HepG2 (cell line): Measurements from ENCODE around the gene LRRC45. TPM values are rescaled to one million over a fixed set of nuclear protein-coding genes. Genes with fewer than 3 reads are reported as not detected.

Experiments
- CHD4 ChIP-seq: fragments of 200-600 bp; sonication (generic); IDR thresholded peaks from 2 replicates; pipeline ENCODE4 v1.7.0; 2017; ENCODE audit warnings: mild to moderate bottlenecking, low read length, borderline replicate concordance
- CREB3 ChIP-seq: sonication (generic); formaldehyde crosslinking; IDR thresholded peaks from 2 replicates; pipeline ENCODE4 v1.5.0; 2020; ENCODE audit warnings: missing genetic modification reagents
- DBP ChIP-seq: sonication (generic); formaldehyde crosslinking; IDR thresholded peaks from 2 replicates; pipeline ENCODE4 v1.4.0; 2020; ENCODE audit warnings: missing genetic modification reagents; ENCODE audit errors: not compliant biosample characterization
- EP300 ChIP-seq, 3 experiments: sonication (generic) in 1 of 3; formaldehyde crosslinking in 1 of 3; IDR thresholded peaks; 2 replicates each; pipeline versions ENCODE4 v1.5.1 to v1.6.1; 2011 to 2020; ENCODE audit warnings: low read depth in 2 of 3, low read length in 2 of 3, borderline replicate concordance in 1 of 3, improper control_type of control experiment in 1 of 3, mild to moderate bottlenecking in 1 of 3, missing genetic modification reagents in 1 of 3, moderate library complexity in 1 of 3
- FIP1L1 ChIP-seq: fragments of 200-400 bp; formaldehyde crosslinking; IDR thresholded peaks from 2 replicates; pipeline ENCODE4 v1.6.1; 2018; ENCODE audit warnings: low read depth, mild to moderate bottlenecking, low read length, moderate library complexity, borderline replicate concordance; ENCODE audit not compliant: insufficient read depth
- FOSL1 ChIP-seq: sonication (generic); formaldehyde crosslinking; IDR thresholded peaks from 2 replicates; pipeline ENCODE4 v1.9.0; 2021; ENCODE audit warnings: missing genetic modification reagents, borderline replicate concordance
- GFI1 ChIP-seq: sonication (generic); formaldehyde crosslinking; IDR thresholded peaks from 2 replicates; pipeline ENCODE4 v1.5.0; 2020; ENCODE audit warnings: missing genetic modification reagents, mild to moderate bottlenecking, borderline replicate concordance
- JARID2 ChIP-seq: sonication (generic); formaldehyde crosslinking; IDR thresholded peaks from 2 replicates; pipeline ENCODE4 v1.8.1; 2023; ENCODE audit warnings: missing genetic modification reagents, inconsistent platforms; ENCODE audit not compliant: insufficient replicate concordance
- MIXL1 ChIP-seq: IDR thresholded peaks from 2 replicates; pipeline ENCODE4 v1.6.1; 2016
- NCOA1 ChIP-seq: sonication (generic); formaldehyde crosslinking; IDR thresholded peaks from 2 replicates; pipeline ENCODE4 v1.9.0; 2021; ENCODE audit warnings: missing genetic modification reagents
- PHF5A ChIP-seq: IDR thresholded peaks from one replicate; pipeline ENCODE4 v1.6.1; 2018; ENCODE audit warnings: low read depth, missing genetic modification reagents; ENCODE audit not compliant: unreplicated experiment
- SNAI1 ChIP-seq: sonication (generic); formaldehyde crosslinking; IDR thresholded peaks from 2 replicates; pipeline ENCODE4 v1.5.0; 2020; ENCODE audit warnings: mild to moderate bottlenecking, missing genetic modification reagents, borderline replicate concordance
- TFE3 ChIP-seq: IDR thresholded peaks from 2 replicates; pipeline ENCODE4 v1.6.1; 2016
- U2AF1 ChIP-seq: fragments of 200-400 bp; formaldehyde crosslinking; optimal IDR thresholded peaks from 2 replicates; pipeline ENCODE3; 2017; ENCODE audit warnings: mild to moderate bottlenecking, low read depth, low read length
- ZNF382 ChIP-seq: sonication (generic); formaldehyde crosslinking; IDR thresholded peaks from 2 replicates; pipeline ENCODE4 v1.5.0; 2020; ENCODE audit warnings: missing genetic modification reagents, mild to moderate bottlenecking, borderline replicate concordance
- ZNF530 ChIP-seq: sonication (generic); formaldehyde crosslinking; IDR thresholded peaks from 2 replicates; pipeline ENCODE4 v1.5.0; 2020; ENCODE audit warnings: low read depth, mild to moderate bottlenecking, missing genetic modification reagents
- ZNF784 ChIP-seq: sonication (generic); formaldehyde crosslinking; IDR thresholded peaks from 2 replicates; pipeline ENCODE4 v1.5.1; 2020; ENCODE audit warnings: missing genetic modification reagents, mild to moderate bottlenecking, borderline replicate concordance
- polyA plus RNA-seq, 8 experiments: library from polyadenylated mRNA; depleted of rRNA in 3 of 8; stranded (reverse) in 7 of 8; unstranded in 1 of 8; fragments of >200 nt; fragmentation: Illumina TruSeq in 4 of 8; extraction: Trizol in 4 of 8; gene quantifications; 2 replicates each; pipeline versions ENCODE4 v1.2.1 to v1.2.3, GENCODE V29; 2011 to 2016; ENCODE audit warnings: low read depth in 4 of 8, missing spikeins in 1 of 8, mixed read lengths in 1 of 8; ENCODE audit not compliant: insufficient read depth in 1 of 8
- total RNA-seq, 5 experiments: library from RNA; depleted of rRNA; stranded (reverse); fragments of >200 nt; fragmentation: Illumina TruSeq; extraction: Trizol; gene quantifications; 2 replicates each; pipeline ENCODE4 v1.2.3, GENCODE V29; 2016; ENCODE audit warnings: low read depth in 1 of 5
- TF ChIP-seq, protein P1 (sequence below): sonication (generic); formaldehyde crosslinking; IDR thresholded peaks from 2 replicates; pipeline ENCODE4 v1.4.0; 2020; ENCODE audit warnings: mild to moderate bottlenecking, missing genetic modification reagents
- TF ChIP-seq, protein P2 (sequence below): sonication (generic); formaldehyde crosslinking; IDR thresholded peaks from 2 replicates; pipeline ENCODE4 v1.4.0; 2020; ENCODE audit warnings: missing genetic modification reagents

The LRRC45 gene
- total and polyA plus RNA-seq, 2 of the 13 experiments (the other 11 are each of a cell fraction or from before 2014, with no cell fraction given), result 11.6 to 48.1 TPM

DNA sequence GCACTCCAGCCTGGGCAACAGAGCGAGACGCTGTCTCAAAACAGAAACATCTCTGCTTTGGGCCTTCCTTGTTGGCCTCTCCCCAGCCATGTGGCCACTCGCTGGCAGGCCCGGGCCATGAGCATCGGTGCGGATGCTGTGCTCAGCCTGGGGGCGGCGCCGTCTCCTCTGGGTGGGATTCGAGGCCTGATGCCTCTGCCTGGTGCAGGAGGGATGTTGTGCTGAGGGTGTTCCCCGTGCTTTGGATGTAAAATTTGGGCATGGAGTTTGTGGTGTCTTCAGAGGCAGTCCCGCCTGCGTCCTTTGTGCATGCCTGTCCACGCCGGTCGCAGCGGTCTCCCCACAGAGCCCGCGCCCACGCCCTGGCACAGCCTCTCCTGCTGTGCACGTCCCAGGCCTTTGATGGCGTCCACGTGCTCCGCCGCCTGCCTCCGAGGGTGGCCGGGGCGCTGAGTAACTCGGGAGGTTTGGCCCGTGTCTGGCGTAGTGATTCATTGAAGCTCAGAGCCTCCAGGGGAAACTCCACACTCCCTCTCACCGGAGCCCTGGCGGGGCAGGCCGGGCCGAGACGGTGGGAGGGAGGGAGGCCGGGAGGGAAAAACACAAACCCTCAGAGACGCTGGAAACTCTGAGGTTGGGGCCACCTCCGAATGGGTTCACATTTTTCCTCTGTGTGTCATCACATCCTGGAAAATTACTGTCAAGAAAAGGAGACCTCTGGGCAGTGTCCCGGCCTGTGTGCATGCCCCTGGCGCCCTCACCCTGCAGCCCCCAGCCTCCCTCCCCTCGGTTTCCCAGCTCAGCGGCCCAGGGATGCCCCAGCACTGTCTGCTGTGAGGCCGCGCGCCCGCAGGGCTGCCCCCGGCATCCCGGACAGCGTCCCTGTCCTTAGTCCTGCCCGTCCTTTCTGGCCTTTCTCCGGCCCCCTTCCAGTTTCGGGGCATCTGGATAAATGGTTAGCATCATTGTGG lies 19.4 kb upstream of the LRRC45 start (continued):
- TF ChIP-seq DBP (peak; percentile 51), ZNF784 (CRISPR knock-in tag) (peak; percentile 71), SNAI1 (CRISPR knock-in tag) (0 out of 2 replicates have a peak, but pooled peaks have one; percentile 5), U2AF1 (peak; percentile 70), ZNF382 (CRISPR knock-in tag) (no peak), JARID2 (CRISPR knock-in tag) (peak; percentile 93), NCOA1 (no peak), GFI1 (peak; percentile 90), CREB3 (CRISPR knock-in tag) (no peak), ZNF530 (CRISPR knock-in tag) (no peak), CHD4 (no peak), EP300 (IDR thresholded peaks at IDR 0.05; ENCODE audit: low read depth in 2 of 2, low read length in 2 of 2) (peak in 1 of 2 experiments; percentile 85; a peak in 2 of 4 replicates), EP300 (CRISPR knock-in tag; IDR thresholded peaks at IDR 0.05; ENCODE audit: borderline replicate concordance) (peak; percentile 82), MIXL1 (CRISPR knock-in tag) (no peak), PHF5A (peak; percentile 23), FIP1L1 (0 out of 2 replicates have a peak, but pooled peaks have one; percentile 25), TFE3 (CRISPR knock-in tag) (peak; percentile 88), FOSL1 (CRISPR knock-in tag) (peak; percentile 39; the same call in 1 of the 2 replicates)
- TF ChIP-seq, protein P1, sequence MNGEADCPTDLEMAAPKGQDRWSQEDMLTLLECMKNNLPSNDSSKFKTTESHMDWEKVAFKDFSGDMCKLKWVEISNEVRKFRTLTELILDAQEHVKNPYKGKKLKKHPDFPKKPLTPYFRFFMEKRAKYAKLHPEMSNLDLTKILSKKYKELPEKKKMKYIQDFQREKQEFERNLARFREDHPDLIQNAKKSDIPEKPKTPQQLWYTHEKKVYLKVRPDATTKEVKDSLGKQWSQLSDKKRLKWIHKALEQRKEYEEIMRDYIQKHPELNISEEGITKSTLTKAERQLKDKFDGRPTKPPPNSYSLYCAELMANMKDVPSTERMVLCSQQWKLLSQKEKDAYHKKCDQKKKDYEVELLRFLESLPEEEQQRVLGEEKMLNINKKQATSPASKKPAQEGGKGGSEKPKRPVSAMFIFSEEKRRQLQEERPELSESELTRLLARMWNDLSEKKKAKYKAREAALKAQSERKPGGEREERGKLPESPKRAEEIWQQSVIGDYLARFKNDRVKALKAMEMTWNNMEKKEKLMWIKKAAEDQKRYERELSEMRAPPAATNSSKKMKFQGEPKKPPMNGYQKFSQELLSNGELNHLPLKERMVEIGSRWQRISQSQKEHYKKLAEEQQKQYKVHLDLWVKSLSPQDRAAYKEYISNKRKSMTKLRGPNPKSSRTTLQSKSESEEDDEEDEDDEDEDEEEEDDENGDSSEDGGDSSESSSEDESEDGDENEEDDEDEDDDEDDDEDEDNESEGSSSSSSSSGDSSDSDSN, result peak; percentile 98
- TF ChIP-seq, protein P2, sequence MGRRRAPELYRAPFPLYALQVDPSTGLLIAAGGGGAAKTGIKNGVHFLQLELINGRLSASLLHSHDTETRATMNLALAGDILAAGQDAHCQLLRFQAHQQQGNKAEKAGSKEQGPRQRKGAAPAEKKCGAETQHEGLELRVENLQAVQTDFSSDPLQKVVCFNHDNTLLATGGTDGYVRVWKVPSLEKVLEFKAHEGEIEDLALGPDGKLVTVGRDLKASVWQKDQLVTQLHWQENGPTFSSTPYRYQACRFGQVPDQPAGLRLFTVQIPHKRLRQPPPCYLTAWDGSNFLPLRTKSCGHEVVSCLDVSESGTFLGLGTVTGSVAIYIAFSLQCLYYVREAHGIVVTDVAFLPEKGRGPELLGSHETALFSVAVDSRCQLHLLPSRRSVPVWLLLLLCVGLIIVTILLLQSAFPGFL (CRISPR knock-in tag), result 0 out of 2 replicates have a peak, but pooled peaks have one; percentile 67
